Measurements from ENCODE around the gene APBB2.
A peak's percentile ranks its signal among the peaks of the same experiment; 100 is the strongest.

Gene APBB2

GRCh38 chr4:41074215-41074614, 140.1 kb downstream of the APBB2 start:
- TF ChIP-seq CSDC2 (CRISPR knock-in tag; IDR thresholded peaks at IDR 0.05) (no peak), RARB (CRISPR knock-in tag; IDR thresholded peaks at IDR 0.05) (no peak), ESRRG (CRISPR knock-in tag; IDR thresholded peaks at IDR 0.05) (no peak), OSR1 (CRISPR knock-in tag; IDR thresholded peaks at IDR 0.05) (no peak), ISL1 (CRISPR knock-in tag; IDR thresholded peaks at IDR 0.05) (no peak)
- TF ChIP-seq, protein P1, sequence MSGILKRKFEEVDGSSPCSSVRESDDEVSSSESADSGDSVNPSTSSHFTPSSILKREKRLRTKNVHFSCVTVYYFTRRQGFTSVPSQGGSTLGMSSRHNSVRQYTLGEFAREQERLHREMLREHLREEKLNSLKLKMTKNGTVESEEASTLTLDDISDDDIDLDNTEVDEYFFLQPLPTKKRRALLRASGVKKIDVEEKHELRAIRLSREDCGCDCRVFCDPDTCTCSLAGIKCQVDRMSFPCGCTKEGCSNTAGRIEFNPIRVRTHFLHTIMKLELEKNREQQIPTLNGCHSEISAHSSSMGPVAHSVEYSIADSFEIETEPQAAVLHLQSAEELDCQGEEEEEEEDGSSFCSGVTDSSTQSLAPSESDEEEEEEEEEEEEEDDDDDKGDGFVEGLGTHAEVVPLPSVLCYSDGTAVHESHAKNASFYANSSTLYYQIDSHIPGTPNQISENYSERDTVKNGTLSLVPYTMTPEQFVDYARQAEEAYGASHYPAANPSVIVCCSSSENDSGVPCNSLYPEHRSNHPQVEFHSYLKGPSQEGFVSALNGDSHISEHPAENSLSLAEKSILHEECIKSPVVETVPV (CRISPR knock-in tag; IDR thresholded peaks at IDR 0.05) = no peak
- peak; percentile 48 for ATAC-seq

GRCh38 chr4:41072021-41072777, 142.1 kb downstream of the APBB2 start:
- no peak for TF ChIP-seq ZFP30 (CRISPR knock-in tag; IDR thresholded peaks at IDR 0.05)
- TF ChIP-seq PPARA (CRISPR knock-in tag; IDR thresholded peaks at IDR 0.05; ENCODE audit: borderline replicate concordance) = no peak
- TF ChIP-seq ZFP3 (CRISPR knock-in tag; IDR thresholded peaks at IDR 0.05) = no peak
- TF ChIP-seq POU6F1 (CRISPR knock-in tag; IDR thresholded peaks at IDR 0.05; ENCODE audit: borderline replicate concordance, low read depth) = no peak
- no peak for ATAC-seq

DNA sequence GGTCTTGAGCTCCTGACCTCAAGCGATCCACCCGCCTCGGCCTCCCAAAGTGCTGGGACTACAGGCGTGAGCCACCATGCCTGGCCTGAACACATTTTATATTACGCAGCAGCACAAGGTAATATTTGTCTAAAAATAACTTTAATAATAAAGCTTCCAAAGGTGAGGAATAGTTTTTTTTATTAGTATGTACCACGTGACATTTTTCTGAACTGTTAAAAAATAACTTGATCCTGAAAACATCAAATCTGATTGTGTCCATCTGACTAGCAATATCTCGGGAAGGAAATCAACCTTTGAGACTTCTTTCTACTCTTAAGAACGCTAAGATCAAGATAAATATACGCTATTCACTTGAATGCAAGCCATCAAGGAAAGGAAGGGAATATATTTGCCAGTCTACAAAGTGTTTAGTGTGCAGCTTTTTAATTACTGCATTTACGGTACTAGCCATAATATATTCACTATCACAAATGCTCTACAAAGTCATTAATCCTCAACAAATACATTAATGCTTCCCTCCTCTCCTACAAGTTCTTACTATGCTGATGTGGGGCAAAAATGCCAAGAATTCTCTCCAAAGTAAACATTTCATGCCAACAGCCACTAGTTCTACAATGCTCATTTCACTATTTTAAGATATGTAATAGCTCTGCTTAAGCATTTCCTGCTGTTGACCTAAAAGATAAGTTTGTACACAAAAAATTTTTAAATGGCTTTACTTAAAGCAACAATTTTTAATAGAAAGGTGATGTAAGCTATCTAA, 143.6 kb downstream of the APBB2 start:
- no peak for TF ChIP-seq ZNF565 (CRISPR knock-in tag; conservative IDR thresholded peaks at IDR 0.05; ENCODE audit: low read depth)
- peak; percentile 32; the same call in 1 of the 2 replicates for TF ChIP-seq ISL1 (CRISPR knock-in tag; IDR thresholded peaks at IDR 0.05)
- ATAC-seq = peak; percentile 52

- TF ChIP-seq GLIS3 (CRISPR knock-in tag; IDR thresholded peaks at IDR 0.05) (no peak), ZC3H10 (CRISPR knock-in tag; IDR thresholded peaks at IDR 0.05) (no peak), ZNF8 (CRISPR knock-in tag; IDR thresholded peaks at IDR 0.05) (no peak), ESRRG (CRISPR knock-in tag; IDR thresholded peaks at IDR 0.05) (no peak), ZFP30 (CRISPR knock-in tag; IDR thresholded peaks at IDR 0.05) (no peak), ZNF565 (CRISPR knock-in tag; conservative IDR thresholded peaks at IDR 0.05; ENCODE audit: low read depth) (no peak), PPARA (CRISPR knock-in tag; IDR thresholded peaks at IDR 0.05; ENCODE audit: borderline replicate concordance) (no peak), POU6F1 (CRISPR knock-in tag; IDR thresholded peaks at IDR 0.05; ENCODE audit: borderline replicate concordance, low read depth) (no peak), TOX (CRISPR knock-in tag; IDR thresholded peaks at IDR 0.05; ENCODE audit: borderline replicate concordance) (no peak), CSDC2 (CRISPR knock-in tag; IDR thresholded peaks at IDR 0.05) (no peak)
- TF ChIP-seq, protein P1 (CRISPR knock-in tag; IDR thresholded peaks at IDR 0.05) = no peak
- no peak; the same call in 2 of the 3 replicates for ATAC-seq
Observed at GRCh38 chr4:41069838-41070237, 144.5 kb downstream of the APBB2 start.

- TF ChIP-seq ISL1 (CRISPR knock-in tag; IDR thresholded peaks at IDR 0.05) = peak; percentile 66
- TF ChIP-seq POU6F1 (CRISPR knock-in tag; IDR thresholded peaks at IDR 0.05; ENCODE audit: borderline replicate concordance, low read depth) = no peak
- TF ChIP-seq TOX (CRISPR knock-in tag; IDR thresholded peaks at IDR 0.05; ENCODE audit: borderline replicate concordance) = peak; percentile 80
- ATAC-seq = peak; percentile 86
Observed at GRCh38 chr4:41069257-41069656, 145.1 kb downstream of the APBB2 start.

All from SK-N-SH treated with all-trans-retinoic acid at 6 μM for 48 hours (cell line).